Activated CD8-positive, alpha-beta memory T cell treated with anti-CD3 and anti-CD28 coated beads, Interleukin-2, amount 50 U/mL, for 48 hours (primary cell): ENCODE results near the gene ICAM4.
A peak's percentile ranks its signal among the peaks of the same experiment; 100 is the strongest.
"Not testable (repeated sequence)": the region's sequence is repeated elsewhere in the genome, so short reads cannot be mapped to it uniquely, and the experiment has no call there.

Source experiments
- DNase-seq: peaks from one replicate; pipeline ENCODE4 v3.0.0-alpha.2; 2020

ICAM4 gene

GRCh38 chr19:10269333-10270179, 17.2 kb upstream of the ICAM4 start:
- peak; percentile 97 for DNase-seq

- peak; percentile 92 for DNase-seq
Measured at GRCh38 chr19:10270180-10270615, 16.6 kb upstream of the ICAM4 start.

DNA sequence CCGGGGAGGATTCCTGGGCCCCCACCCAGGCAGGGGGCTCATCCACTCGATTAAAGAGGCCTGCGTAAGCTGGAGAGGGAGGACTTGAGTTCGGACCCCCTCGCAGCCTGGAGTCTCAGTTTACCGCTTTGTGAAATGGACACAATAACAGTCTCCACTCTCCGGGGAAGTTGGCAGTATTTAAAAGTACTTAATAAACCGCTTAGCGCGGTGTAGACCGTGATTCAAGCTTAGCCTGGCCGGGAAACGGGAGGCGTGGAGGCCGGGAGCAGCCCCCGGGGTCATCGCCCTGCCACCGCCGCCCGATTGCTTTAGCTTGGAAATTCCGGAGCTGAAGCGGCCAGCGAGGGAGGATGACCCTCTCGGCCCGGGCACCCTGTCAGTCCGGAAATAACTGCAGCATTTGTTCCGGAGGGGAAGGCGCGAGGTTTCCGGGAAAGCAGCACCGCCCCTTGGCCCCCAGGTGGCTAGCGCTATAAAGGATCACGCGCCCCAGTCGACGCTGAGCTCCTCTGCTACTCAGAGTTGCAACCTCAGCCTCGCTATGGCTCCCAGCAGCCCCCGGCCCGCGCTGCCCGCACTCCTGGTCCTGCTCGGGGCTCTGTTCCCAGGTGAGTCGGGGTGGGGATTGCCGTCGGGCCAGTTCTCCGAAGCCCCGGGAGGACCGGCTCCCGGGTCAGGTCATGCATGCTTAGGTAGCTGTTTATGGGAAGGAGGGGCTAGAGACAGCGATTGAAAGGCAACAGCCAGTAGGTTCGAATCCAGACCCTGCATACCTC, 15.9 kb upstream of the ICAM4 start, which contains the start of gene ICAM1:
Gene ICAM1 (plus strand): TSS at position 505 of the 779 bp plus-strand sequence. CDS start 40 bp downstream, at position 545.
- DNase-seq = peak; percentile 91

- DNase-seq = no peak
Measured at GRCh38 chr19:10271543-10272086, 15.1 kb upstream of the ICAM4 start.

GRCh38 chr19:10274589-10274988, 12.2 kb upstream of the ICAM4 start:
- no peak for DNase-seq

DNA sequence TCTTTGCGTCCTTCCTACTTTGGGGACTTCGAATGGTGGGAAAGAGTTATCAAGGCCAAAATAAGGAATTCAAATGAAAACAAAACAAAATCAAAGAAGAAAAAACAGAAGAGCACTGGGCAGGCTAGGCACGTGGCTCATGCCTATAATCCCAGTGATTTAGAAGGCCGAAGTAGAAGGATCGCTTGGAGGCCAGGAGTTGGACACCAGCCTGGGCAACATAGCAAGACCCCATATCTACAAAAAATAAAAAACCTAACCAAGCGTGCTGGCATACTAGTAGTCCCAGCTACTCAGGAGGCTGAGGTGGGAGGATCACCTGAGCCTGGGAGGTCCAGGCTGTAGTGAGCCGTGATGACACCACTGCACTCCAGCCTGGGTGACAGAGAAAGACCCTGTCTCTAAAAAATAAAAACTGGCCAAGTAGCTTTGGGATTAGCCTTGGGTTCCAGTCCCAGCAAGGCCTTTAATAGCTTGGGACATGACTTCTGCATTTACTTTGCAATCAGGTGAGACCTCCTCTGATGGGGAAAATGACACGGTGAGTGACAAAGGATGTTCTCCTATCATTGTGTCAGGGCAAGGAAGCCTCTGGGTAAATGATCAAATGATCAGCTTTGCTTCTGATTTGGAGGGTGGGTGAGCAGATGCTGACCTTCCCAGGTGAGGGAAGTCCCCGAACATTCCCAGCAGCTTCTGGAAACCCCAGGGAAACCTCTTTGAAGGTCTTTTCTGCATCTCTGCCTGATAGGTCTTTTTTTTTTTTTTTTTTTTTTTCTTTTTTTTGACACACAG, 8.8 kb upstream of the ICAM4 start:
- DNase-seq = no peak

DNA sequence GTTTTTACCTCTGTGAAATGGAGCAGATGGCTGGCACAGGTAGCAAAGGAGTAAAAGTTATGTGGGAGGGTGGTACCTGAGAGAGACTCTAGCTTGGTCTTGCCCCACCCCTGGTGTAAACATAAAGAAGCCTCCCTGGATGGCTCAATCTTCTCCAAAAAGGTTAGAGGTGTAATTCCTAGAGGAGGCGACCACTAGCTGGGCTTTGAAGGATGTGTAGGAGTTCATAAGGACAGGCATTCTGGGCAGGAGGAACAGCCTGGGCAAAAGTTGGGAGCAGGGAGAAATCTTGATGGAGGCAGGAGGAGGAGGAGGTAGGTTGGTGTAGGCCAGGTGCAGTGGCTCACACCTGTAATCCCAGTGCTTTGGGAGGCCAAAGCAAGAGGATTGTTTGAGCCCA, 7.8 kb upstream of the ICAM4 start:
- DNase-seq = no peak

GRCh38 chr19:10279737-10280442, 6.9 kb upstream of the ICAM4 start:
- no peak for DNase-seq

DNA sequence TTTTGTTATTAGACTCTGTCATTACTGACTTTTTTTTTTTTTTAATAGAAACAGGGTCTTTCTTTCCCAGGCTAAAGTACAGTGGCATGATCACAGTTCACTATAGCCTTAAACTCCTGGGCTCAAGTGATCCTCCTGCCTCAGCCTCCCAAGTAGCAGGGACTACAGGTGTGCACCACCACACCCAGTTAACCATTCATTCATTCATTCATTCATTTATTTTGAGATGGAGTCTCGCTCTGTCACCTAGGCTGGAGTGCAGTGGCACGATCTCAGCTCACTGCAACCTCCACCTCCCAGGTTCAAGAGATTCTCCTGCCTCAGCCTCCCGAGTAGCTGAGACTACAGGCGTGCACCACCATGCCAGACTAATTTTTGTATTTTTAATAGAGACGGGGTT, 4.7 kb upstream of the ICAM4 start:
- DNase-seq = not testable (repeated sequence)

GRCh38 chr19:10283301-10284064, 3.3 kb upstream of the ICAM4 start:
- DNase-seq = no peak

DNA sequence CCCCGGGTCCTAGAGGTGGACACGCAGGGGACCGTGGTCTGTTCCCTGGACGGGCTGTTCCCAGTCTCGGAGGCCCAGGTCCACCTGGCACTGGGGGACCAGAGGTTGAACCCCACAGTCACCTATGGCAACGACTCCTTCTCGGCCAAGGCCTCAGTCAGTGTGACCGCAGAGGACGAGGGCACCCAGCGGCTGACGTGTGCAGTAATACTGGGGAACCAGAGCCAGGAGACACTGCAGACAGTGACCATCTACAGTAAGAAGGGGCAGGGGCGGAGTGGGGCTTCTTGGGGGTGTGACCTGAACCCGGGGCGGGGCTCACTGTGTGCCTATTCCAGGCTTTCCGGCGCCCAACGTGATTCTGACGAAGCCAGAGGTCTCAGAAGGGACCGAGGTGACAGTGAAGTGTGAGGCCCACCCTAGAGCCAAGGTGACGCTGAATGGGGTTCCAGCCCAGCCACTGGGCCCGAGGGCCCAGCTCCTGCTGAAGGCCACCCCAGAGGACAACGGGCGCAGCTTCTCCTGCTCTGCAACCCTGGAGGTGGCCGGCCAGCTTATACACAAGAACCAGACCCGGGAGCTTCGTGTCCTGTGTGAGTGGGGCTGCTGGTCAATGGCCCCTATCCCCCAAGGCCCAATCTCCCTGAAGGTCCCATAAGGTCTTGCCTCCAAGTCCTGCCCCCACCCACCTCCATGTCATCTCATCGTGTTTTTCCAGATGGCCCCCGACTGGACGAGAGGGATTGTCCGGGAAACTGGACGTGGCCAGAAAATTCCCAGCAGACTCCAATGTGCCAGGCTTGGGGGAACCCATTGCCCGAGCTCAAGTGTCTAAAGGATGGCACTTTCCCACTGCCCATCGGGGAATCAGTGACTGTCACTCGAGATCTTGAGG, 2.4 kb upstream of the ICAM4 start:
- DNase-seq = no peak

DNA sequence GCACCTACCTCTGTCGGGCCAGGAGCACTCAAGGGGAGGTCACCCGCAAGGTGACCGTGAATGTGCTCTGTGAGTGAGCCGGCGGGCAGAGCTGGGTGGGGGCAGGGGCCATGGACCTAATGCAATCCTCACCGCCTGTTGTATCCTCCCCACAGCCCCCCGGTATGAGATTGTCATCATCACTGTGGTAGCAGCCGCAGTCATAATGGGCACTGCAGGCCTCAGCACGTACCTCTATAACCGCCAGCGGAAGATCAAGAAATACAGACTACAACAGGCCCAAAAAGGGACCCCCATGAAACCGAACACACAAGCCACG, 1.8 kb upstream of the ICAM4 start:
- no peak for DNase-seq

DNA sequence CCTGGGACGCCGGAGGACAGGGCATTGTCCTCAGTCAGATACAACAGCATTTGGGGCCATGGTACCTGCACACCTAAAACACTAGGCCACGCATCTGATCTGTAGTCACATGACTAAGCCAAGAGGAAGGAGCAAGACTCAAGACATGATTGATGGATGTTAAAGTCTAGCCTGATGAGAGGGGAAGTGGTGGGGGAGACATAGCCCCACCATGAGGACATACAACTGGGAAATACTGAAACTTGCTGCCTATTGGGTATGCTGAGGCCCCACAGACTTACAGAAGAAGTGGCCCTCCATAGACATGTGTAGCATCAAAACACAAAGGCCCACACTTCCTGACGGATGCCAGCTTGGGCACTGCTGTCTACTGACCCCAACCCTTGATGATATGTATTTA, 1.4 kb upstream of the ICAM4 start:
- DNase-seq = no peak

GRCh38 chr19:10288662-10289166, 2.0 kb downstream of the ICAM4 start:
- peak; percentile 80 for DNase-seq

GRCh38 chr19:10289167-10289835, 2.5 kb downstream of the ICAM4 start:
- peak; percentile 87 for DNase-seq

DNA sequence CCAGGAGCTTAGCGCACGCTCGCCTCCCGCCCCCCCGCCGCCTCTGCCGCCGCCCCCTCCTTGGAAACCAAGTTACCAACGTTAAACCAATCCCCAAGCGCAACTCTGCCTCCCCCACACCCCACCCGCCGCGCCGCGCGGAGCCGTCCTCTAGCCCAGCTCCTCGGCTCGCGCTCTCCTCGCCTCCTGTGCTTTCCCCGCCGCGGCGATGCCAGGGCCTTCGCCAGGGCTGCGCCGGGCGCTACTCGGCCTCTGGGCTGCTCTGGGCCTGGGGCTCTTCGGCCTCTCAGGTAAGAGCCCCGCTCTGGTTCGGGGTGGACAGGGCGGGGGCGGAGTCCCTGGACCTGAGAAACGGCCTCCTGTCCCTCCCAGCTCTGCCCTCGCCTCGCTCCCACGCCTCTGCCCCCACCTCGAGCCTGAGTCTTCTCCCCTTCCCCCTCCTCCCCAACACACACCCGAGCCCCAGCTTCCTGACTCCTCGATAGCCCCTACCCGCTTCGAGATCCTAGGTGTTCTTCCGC, 3.1 kb downstream of the ICAM4 start, which contains the start of gene ICAM5:
Gene ICAM5 (plus strand): TSS at position 117 of the 521 bp plus-strand sequence. CDS start 92 bp downstream, at position 209.
- peak; percentile 75 for DNase-seq

GRCh38 chr19:10290357-10290875, 3.7 kb downstream of the ICAM4 start:
- DNase-seq = peak; percentile 67

DNA sequence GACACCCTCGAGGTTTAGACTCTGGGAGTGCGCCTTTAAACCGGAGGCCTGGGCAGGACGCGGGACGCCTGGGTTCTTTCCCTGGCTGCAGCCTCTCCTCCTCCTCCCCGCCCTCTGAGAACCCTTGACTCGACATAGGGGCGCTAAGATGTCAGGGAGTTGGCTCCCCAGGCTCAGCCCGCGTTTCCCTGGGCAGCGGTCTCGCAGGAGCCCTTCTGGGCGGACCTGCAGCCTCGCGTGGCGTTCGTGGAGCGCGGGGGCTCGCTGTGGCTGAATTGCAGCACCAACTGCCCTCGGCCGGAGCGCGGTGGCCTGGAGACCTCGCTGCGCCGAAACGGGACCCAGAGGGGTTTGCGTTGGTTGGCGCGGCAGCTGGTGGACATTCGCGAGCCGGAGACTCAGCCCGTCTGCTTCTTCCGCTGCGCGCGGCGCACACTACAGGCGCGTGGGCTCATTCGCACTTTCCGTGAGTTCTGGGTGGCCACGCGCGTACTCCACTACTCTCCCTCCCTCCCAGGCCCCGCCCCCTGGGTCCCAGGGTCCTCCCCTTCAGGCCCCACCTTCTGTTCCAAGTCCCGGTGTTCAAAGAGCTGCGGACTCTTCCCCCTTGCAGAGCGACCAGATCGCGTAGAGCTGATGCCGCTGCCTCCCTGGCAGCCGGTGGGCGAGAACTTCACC, 4.3 kb downstream of the ICAM4 start:
- DNase-seq = no peak
